Fibroblast of mammary gland (primary cell): ENCODE results near the gene GNAQ.

Experiments
- DNase-seq: peaks from one replicate; pipeline ENCODE4 v3.0.0-alpha.2; 2010; ENCODE audit warnings: low read depth
- H3K4me3 ChIP-seq: 2 replicates; pipeline ENCODE4 v1.5.1; 2011; ENCODE audit warnings: low read depth, mild to moderate bottlenecking, low read length, moderate library complexity; ENCODE audit not compliant: control insufficient read depth
- CTCF ChIP-seq: conservative IDR thresholded peaks from 2 replicates; pipeline ENCODE4 v1.5.1; 2011; ENCODE audit warnings: low read depth, low read length, inconsistent platforms; ENCODE audit not compliant: control insufficient read depth, insufficient read depth

Gene GNAQ

GRCh38 chr9:77743386-77743785 lies 288.2 kb downstream of the GNAQ start:
- no peak overlapping the region for H3K4me3 ChIP-seq
- peak; percentile 31 for DNase-seq
- TF ChIP-seq CTCF, result no peak

- DNase-seq, result no peak
- no peak overlapping the region for H3K4me3 ChIP-seq
- no peak for TF ChIP-seq CTCF
Measured at GRCh38 chr9:77738932-77739331, 292.7 kb downstream of the GNAQ start.

DNA sequence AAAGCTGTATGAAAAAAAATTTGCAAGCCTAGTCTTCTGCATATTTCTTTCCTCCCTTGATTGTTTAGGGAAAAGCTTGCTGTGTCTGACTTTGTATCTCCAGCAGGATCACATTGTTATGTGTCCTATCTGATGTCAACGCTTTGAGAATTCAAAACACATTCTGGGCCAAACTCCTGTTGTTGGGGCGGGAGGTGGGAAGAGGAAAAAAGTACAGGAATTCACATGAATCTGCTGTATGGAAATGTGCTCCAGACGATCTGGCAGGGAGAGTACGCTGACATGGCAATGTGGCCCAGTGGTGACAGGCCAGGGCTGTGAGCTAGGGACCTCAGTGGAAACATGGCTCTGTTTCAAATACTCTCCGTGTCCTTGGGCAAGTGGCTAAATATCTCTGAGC lies 296.1 kb downstream of the GNAQ start:
- H3K4me3 ChIP-seq, result no peak overlapping the region
- no peak for DNase-seq
- no peak for TF ChIP-seq CTCF

- no peak for TF ChIP-seq CTCF
- H3K4me3 ChIP-seq, result no peak overlapping the region
- DNase-seq, result no peak
Measured at GRCh38 chr9:77731930-77732329, 299.7 kb downstream of the GNAQ start.

DNA sequence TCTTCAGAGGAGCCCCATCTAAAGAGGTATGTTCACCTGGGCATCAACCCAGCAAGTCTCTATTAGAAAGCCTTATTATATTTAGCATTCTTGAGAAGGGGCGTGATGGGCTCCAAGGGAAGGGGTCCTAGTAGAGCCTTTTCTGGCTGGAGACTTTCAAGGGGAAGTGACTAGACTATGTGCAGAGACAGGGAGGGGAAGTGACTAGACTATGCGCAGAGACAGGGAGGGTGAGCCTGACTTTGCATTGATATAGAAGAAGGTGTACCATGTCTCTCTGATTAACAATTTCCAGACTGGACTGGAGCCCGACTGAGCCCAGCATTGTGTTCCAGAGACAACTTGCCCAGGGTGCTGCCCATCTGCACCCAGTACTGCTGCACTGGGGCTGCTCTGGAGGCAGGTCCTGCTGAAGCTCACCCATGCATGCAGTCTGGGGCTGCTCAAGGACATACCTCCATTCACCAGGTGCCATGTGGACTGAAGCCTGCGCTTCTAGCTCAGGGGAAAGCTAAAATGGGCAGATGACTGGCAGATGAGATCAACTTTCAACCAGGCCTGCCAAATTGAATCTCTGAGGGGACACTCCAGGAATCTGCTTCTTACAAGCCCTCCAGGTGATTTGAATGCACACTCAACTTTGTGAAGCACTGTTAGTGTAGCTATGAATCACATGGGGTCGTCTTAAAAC lies 300.5 kb downstream of the GNAQ start:
- DNase-seq, result no peak
- TF ChIP-seq CTCF, result no peak
- no peak overlapping the region for H3K4me3 ChIP-seq

DNA sequence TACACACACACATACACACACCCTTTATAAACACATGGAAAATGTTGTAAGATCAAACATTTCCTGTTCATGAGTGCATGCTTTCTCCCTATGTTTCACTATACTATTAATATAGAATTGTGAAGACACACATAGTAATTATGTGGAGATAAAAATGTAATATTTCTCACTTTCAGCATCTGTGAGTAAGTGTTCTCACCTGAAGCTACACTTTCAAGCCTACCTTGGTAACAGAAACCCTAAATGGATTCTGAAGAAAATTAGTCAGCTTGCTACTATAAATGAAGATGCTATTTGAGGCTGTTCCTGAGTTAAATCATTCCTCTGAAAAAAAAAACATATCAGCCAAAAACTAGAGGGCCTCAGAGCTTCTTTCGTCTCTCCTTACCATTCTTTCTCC lies 302.4 kb downstream of the GNAQ start:
- no peak for TF ChIP-seq CTCF
- no peak overlapping the region for H3K4me3 ChIP-seq
- DNase-seq, result no peak

- no peak for DNase-seq
- TF ChIP-seq CTCF, result no peak
- no peak overlapping the region for H3K4me3 ChIP-seq
Measured at GRCh38 chr9:77726814-77727213, 304.8 kb downstream of the GNAQ start.
